NAMALWA (cell line): Measurements from ENCODE around the gene CRTC2.
A peak's percentile ranks its signal among the peaks of the same experiment; 100 is the strongest.

Experiments used
- DNase-seq: peaks from one replicate; pipeline ENCODE4 v3.0.0-alpha.2; 2015; ENCODE audit warnings: low spot score

CRTC2 gene

GRCh38 chr1:153973071-153973470, 14.7 kb upstream of the CRTC2 start:
- no peak for DNase-seq

DNA sequence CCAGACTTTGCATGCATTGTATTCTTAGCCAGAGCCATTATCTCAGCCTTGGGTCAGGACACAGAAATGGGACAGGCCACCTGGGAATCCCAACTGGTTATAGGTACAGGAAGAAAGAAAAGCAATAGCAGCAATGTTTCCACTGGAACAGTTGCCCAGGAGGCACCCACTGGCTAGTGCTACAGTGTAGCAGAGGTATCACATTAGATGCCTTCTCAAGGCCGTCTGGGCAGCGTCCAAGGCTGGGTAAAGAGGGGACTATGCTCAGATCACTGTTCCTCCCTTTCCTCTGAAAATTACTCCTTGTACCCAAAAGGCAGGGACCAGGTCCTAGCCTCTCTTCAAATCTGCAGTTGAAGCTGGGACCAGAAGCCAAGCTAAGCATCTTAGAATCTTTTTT, 11.9 kb upstream of the CRTC2 start:
- DNase-seq = no peak

GRCh38 chr1:153968972-153969371, 10.6 kb upstream of the CRTC2 start:
- no peak for DNase-seq

GRCh38 chr1:153968408-153968807, 10.0 kb upstream of the CRTC2 start:
- no peak for DNase-seq

GRCh38 chr1:153968000-153968363, 9.6 kb upstream of the CRTC2 start:
- DNase-seq = no peak

- DNase-seq = peak; percentile 100
Observed at GRCh38 chr1:153967107-153967999, 8.9 kb upstream of the CRTC2 start, which contains the start of gene CREB3L4. TSS of gene CREB3L4 (plus strand) at chr1:153967902. CDS start at chr1:153968526, 624 bp downstream.

GRCh38 chr1:153963850-153964331, 5.5 kb upstream of the CRTC2 start:
- DNase-seq = no peak

DNA sequence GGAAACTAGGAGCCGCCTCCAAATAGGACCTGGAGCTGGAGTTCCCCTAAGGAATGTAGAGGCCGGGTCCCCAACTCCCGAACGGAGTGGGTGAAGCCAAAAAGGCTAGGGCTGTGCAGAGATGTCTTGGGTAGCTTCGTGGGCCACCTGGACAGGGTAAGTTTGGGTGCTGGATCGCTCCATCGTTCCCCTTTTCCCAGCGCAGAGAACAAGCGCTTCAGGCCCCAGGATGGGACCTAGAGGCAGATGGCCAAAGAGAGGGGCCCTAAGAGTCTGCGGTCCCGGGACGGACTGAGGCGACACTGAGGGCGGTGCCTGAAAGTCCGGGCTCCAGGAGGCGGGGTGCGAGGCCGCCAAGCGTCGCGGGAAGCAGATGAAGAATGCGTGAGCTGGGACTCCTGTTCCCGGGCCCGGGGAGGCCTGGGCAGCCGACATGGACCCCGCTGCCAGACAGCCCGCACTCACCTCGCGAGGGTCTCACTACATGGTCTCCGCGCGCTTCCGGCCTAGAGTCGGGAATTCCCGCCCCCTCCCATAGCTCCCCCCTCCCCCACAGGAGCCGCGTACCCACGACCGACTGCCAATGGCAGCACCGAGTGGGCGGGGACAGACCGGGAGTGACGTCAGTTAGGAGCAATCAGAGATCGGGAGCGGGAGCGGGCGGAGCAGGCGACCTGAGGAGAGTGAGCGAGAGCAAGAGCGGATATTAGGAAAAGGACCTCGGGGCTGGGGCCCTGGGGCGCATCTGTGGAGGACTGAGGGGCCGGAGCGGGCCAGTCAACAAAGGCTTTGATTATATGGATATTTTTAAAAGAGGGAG, 4.8 kb upstream of the CRTC2 start, which contains the start of gene SLC39A1:
Gene SLC39A1, minus strand, starts transcription at position 508 of the 820 bp plus-strand sequence. CDS start 822 bp downstream, outside the sequence.
- DNase-seq = peak; percentile 97

- DNase-seq = no peak
Observed at GRCh38 chr1:153962088-153963029, 3.9 kb upstream of the CRTC2 start.

- DNase-seq = no peak
Observed at GRCh38 chr1:153961421-153961820, 3.0 kb upstream of the CRTC2 start.

- no peak for DNase-seq
Observed at GRCh38 chr1:153960206-153960605, 1.8 kb upstream of the CRTC2 start.

GRCh38 chr1:153959454-153959853, 1.0 kb upstream of the CRTC2 start:
- DNase-seq = no peak

- DNase-seq = no peak
Observed at GRCh38 chr1:153958961-153959260, 499 bp upstream of the CRTC2 start.

- peak; percentile 70 for DNase-seq
Observed at GRCh38 chr1:153957744-153958110, 685 bp downstream of the CRTC2 start.

DNA sequence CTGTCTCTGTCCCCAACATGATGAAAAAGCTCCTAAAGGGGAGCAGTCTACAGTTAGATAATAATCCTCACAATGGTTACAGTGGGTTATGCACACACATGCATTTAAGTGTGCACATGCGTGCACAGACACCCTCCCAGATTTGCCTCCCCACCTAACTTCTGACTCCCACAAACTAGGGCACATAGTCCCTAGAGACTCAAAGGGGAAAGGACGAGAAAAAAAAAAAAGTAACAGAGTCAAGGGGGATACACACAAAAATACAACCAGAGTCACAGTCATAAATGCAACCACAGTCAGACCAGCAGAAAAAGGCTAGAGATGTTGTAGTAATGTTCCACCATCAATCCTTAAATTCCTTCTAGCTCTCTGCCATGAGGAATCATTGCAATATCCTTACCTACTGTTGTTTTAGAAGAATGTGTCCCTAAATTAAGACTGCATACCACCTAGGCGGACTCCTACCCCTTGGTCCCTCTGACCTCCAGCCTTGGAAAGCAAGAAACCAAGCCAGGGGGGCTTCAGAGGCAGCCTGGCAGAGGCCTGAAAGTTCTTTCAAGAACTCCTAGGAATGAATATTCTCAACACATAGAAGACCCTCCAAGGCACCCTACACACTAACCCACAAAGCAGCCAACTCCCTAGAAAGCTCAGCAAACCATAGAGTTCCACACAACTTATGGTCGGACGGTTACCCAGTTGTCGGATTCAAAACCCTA, 1.3 kb downstream of the CRTC2 start:
- DNase-seq = no peak

GRCh38 chr1:153954826-153955225, 3.6 kb downstream of the CRTC2 start:
- DNase-seq = no peak

- no peak for DNase-seq
Observed at GRCh38 chr1:153953859-153954365, 4.5 kb downstream of the CRTC2 start.

- DNase-seq = no peak
Observed at GRCh38 chr1:153951801-153952200, 6.6 kb downstream of the CRTC2 start.

DNA sequence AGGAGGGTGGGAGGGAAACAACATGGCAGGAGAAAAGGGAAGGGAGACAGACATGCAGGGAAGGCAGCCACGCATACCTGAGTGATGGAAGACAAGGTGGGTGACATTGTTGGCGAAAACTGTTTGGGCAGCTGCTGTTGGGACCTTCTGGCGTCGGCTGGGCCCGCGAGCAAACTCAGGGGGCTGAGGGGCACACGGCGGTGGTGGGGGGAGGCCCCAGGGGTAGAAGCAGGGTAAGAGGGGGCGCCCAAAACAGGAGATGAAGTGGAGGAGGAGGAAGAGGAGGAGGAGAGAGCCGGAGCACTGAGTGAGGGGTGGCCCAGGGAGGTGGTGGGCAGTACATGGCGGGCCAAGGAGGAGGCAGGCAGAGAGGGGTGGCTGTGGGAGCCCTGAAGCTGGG, 7.2 kb downstream of the CRTC2 start:
- no peak for DNase-seq

DNA sequence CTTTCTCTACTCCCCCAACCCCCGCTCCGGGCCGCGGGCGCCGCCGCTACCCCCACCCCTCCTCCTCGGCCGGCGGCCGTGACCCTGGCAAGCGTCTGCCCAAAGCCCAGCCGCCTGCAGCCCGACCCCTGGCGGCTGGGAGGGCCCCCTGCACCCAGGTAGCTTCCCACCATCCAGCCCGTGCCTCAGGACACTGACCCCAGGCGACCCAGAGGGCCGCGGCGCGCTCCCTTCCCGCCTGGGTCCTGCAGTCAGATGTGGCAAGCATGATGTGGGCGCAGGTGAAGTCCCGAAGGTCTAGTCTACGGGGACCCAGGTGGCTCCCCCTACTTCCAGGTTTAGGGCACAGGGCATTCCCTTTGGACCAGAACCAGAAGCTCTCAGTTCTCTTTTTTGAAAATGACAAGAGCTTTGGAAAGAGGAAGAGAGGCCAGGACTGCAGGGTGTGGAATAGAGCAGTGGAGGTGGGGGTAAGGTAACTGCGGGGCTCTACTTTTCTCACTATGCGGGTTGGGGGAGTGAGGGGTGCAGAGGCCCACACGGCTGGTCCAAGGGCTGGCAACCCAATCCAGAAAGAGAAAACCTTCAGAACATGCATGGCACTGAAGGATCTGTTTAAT, 11.7 kb downstream of the CRTC2 start, which contains the start of gene DENND4B:
Gene DENND4B, minus strand, starts transcription at position 97 of the 620 bp plus-strand sequence. CDS start 2,344 bp downstream, outside the sequence.
- peak; percentile 93 for DNase-seq
